ENCODE data around the gene SLC6A19.

The SLC6A19 gene

DNA sequence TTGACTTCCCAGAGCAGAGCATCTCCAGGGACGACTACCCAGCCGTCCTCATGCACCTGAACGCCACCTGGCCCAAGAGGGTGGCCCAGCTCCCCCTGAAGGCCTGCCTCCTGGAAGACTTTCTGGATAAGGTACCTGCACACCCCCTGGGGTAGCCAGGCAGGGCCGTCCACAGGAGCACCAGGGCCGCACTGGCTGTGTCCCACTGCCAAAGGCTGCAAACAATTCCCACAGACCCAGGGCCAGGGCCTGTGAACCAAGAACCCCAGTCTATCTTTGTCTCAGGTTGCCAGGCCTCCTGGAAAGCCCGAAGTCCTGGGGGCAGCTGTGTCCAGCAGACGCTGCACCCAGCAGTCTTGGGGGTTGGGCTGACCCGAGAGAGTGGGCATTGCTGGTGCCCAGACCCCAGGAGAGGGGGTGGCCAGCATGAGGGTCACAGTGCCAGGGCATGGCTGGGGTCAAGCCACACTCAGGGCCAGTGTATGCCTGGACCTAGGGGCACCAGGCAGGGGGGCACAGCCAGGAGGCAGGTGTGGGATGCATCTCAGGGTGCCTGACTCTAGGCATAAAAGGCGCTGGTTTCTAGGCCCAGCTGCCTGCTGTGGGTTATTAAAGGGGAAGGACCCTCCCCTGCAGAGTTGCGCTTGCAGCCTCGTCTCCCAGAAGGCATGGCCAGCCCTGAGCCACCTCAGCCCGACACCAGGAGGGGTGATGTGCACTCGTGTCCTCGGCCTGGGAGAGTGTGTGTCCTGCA is 41.5 kb downstream of the SLC6A19 start:
- DNase-seq (ENCODE audit: low spot score): no peak

DNA sequence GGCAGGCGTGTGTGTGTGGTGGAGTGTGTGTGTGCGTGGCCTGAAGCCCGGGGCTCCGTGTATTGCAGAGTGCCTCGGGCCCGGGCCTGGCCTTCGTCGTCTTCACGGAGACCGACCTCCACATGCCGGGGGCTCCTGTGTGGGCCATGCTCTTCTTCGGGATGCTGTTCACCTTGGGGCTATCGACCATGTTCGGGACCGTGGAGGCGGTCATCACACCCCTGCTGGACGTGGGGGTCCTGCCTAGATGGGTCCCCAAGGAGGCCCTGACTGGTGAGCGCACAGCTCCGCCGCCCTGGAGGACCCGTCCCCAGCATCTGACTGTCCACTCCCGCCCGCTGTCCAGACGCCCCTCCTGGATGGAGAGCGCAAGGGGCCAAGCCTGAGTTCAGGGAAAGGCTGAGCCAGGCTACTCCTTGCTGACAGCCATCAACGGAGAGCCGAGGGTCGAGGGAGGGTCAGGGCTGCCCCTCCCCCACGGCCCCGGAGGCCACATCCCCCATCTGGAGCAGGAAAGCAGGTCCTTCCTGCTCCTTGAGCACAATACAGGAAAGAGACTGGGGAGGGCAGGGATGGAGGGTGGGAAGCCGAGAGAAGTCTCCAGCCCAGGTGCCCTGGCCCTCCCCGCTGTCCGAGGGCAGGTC is 42.2 kb downstream of the SLC6A19 start:
- DNase-seq (ENCODE audit: low spot score): no peak

DNA sequence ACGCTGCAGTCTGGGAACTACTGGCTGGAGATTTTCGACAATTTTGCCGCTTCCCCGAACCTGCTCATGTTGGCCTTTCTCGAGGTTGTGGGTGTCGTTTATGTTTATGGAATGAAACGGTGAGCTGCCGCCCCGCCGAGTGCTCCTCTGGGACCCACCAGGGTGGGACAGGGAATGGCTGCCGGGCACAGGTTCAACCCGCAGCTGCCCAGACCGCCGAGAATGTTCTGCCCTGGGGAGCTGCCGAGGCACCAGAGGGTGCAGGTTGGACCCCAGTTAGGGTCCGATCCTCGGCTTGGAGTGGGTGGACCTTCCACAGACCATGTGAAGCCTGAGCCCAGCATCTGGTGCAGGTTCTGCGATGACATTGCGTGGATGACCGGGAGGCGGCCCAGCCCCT is 42.9 kb downstream of the SLC6A19 start:
- DNase-seq (ENCODE audit: low spot score): no peak

DNA sequence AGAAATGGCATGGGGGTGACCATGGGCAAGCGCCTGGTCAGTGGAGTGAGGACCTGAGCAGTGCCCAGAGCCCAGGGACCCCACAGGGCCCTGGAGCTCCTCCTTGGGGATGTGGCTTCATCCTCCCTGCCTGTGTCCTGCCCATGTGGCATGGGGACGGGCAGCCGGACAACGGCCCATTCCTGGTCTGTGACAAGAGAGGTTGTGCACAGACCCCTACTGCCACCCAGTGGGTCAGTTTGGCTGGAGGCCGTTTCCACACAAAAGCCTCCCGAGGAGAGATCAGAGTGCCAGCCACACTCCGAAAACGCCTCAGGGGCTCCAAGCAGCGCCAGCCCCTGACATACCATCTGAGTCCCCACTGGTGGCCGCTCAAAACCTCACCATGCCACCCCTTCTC is 43.6 kb downstream of the SLC6A19 start:
- DNase-seq (ENCODE audit: low spot score): no peak

DNA sequence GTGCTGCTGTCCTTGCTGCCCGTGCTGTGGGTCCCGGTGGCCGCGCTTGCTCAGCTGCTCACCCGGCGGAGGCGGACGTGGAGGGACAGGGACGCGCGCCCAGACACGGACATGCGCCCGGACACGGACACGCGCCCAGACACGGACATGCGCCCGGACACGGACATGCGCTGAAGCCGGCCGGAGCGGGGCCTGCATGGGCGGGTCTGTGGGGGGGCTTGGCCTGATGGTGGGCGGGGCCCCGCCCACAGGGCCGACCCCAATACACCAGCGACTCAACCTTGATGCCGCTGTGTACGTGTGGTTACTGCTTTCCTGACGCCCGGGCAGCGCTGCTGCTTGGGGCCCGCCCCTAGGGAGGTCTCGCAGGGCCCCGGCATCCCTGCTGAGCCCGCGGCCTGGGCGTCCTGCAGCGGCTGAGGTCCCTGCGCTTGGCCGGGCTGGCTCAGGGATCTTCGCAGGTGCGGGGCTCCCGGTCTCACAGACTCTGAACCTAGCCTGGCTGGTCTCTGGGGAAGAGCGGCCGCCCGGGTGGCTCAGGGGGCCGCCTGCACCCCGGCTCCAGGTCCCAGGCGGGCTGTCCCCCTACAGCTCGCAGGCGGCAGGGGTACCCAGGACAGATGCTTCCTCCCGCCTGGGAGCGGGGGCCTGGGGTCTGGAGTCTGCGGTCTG is 44.6 kb downstream of the SLC6A19 start:
- DNase-seq (ENCODE audit: low spot score): no peak

DNA sequence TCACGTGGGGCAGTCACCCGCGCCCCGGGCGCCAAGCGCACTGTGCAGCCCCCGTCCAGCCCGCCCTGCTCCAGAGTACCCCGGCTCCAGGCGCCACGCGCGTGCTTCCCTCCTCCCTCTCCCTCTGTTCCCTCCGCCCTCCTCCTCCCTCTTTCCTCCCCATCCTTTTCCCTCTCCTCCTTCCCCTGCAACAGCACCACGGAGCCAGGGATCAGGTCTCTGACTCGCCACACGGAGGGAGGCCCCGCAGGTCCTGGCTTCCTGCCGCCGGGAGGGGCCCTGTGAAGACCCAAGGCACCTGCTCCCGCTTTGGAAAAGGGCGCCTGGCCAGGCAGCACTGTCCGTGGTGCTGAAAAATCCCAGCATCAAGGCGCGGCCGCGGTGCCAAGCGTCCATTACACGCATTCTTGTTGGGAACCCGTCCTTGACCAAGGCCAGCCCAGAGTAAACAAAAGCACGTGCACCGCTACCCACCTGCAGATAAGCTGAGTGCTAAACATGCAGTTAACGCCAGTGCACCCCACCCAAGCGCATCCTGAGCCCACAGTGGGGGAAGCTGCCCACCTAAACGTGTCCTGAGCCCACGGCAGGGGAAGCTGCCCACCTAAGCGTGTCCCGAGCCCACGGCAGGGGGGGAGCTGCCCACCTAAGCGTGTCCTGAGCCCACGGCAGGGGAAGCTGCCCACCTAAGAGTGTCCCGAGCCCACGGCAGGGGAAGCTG is 45.5 kb downstream of the SLC6A19 start:
- DNase-seq (ENCODE audit: low spot score): no peak

DNA sequence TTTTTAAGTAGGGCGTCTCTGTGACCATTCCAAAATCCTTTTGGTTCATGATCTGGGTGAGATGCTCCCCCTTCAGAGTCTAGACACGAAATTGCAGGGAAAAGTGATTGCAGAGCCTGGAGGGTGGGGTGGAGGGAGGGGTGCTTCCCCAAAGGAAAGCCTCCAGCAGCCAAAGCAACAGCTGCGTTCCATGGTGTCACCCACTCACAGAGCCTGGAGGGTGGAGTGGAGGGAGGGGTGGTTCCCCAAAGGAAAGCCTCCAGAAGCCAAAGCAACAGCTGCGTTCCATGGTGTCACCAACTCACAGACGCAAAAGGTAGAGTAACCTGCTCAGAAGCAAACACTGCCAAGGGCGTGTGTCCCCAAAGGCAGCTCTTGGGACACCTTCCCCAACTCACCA is 46.4 kb downstream of the SLC6A19 start:
- no peak for DNase-seq (ENCODE audit: low spot score)

DNA sequence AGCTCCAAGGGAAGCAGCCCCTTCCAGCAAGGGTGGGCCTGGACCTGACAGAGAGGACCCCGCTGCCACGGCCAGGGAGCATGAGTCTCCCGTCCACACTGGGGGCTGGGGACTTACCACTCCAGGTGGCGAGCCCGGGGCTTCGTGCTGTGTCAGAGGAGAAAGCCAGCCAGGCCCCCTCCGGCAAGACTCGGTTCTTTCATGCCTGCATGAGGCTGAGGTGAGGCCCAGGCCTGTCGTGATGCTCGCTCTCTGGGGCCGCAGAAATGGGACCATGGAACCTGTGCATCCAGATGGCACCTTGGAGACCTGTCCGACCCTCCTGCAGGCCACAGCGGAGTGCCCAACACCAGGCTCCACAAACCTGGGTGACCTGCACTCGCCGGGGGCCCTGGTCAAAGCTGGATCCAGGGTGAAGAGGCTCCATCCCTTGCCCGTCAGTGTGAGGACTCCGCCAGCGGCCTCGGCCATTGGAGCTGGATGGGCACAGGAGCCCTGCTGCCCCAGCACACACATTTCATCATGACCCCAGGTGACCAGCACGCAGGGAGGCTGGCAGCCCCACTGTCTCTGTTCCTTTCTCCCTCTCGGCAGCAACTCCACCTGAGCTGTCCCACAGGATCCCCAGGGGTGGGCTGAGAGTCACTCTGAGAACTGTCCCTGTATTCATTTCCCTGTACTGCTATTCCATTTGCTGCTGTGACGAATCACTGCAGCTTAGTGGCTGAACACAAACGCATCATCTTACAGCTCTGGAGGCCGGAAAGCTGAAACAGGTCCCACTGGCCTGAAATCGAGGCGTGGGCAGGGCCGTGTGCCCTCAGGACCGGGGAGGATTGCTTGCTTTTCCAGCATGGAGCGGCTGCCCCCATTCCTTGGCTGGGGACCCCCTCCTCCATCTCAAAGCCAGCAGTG is 48.2 kb downstream of the SLC6A19 start:
- no peak for DNase-seq (ENCODE audit: low spot score)

DNA sequence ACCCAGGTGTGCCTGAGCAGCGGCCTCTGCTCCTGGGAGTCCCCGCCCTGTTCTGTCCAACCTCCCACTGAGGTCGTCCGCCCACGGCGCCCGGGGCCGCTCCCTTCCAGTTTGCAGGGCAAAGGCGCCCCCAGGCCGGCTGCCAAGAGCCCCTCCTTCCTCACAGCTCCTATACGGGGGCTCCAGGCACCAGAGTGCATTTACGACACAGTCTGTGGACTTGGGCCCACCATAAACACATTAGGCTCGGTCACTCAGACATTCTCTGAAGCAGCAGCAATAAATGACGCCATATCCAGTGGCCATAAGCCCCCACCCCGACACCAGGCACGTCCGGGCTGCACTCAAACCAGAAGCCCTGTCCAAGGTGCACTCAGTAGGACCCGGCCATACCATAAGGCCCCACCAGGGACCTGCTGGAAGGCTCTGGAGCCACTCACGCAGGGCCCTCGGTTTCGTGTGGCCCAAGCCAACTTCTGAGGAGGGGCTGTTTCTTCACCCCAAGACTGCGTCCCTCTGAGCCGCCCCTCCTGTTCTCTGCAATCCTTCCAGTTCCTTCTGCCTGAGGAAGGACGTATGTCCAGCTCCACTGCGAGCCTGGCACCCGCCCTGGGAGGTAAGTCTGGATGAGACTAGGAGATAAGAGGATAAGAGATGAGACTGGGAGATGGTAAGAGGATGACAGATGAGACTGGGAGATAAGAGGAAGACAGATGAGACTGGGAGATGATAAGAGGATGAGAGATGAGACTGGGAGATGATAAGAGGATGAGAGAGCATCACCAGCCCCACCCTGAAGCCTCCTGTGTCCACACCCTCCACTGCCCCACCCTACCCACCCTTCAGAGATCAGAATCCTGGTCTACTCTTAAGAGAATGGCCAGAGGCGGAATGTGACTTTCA is 50.5 kb downstream of the SLC6A19 start:
- DNase-seq (ENCODE audit: low spot score): no peak

DNA sequence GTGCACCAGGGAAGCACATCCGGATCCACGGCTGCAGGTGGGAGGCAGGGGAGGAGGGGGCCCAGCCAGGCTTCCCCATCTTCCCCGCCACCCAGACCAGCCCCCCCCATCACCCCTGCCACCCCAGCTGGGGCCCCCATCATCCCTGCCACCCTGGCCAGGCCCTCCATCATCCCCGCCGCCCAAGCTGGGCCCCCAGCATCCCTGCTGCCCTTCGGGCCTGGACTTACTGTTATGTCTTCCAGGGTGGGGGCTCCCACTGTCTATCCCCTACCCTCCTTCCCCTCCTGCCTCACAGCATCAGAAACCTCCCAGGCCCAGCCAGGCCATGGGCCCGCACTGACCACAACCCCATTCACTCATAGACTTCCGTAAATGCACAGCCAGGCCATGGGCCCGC is 51.3 kb downstream of the SLC6A19 start:
- DNase-seq (ENCODE audit: low spot score): no peak

DNA sequence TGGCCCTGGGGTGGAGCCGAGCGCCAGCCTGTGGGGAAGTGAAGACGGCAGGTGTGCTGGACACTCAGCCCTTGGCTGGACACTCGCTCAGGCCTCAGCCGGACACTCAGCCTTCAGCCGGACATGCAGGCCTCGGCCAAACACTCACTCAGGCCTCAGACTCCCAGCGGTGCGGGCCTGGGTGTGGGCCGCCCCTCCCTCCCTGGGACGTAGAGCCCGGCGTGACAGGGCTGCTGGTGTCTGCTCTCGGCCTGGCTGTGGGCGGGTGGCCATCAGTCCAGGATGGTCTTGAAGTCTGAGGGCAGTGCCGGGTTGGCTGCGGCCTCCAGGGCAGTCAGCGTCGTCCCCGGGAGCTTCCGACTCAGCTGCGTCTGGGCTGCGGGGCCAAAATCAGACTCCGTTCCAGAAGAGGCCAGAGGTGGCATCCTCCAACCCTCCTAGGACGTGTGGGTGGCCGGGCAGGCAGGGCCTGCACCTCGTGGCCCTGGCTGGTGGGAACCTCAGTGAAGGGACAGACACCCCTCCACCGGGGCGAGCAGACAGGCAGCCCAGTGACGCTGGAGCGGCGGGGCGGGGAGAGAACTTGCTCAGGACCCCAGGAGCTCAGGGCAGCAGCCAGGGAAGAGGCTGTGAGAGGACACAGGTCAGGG is 52.2 kb downstream of the SLC6A19 start:
- no peak for DNase-seq (ENCODE audit: low spot score)

DNA sequence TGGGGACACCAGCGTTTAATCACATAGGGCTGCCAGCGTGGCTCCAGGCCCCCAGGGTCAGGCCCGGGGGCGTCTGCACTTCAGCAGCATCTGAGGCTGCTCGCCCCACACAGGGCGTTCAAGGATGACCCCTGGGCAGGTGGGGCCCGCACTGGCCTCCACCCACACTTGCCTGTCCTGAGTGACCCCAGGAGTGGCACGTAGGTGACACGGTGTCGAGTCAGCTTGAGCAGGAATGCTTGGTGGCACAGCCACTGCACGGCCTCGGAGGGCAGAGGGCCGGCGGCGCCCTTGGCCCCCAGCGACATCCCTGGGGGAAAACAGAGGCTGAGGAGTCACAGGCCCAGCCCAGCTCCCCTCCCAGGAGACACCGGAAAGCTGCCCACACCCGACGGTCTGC is 52.8 kb downstream of the SLC6A19 start:
- no peak for DNase-seq (ENCODE audit: low spot score)

DNA sequence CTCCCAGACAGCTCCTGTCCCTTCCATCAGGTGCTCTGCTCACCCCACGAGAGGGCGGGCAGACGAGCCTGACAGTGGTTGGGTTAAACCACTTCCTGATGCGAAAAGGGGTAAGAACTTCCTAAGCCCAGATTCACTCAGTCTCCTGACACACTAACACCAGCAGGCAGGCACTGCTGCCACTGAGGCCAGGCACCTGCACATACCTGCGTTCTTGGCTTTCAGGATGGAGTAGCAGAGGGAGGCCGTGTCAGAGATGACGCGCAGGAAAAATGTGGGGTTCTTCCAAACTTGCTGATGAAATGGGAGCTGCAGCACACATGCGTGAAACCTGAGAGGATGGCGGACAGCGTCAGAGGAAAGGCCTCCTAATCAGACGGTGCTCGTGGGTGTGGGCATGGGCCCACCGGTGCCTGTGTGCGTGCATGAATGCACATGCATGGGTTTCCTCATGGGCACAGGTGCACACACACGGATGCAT is 53.7 kb downstream of the SLC6A19 start:
- DNase-seq (ENCODE audit: low spot score): no peak

DNA sequence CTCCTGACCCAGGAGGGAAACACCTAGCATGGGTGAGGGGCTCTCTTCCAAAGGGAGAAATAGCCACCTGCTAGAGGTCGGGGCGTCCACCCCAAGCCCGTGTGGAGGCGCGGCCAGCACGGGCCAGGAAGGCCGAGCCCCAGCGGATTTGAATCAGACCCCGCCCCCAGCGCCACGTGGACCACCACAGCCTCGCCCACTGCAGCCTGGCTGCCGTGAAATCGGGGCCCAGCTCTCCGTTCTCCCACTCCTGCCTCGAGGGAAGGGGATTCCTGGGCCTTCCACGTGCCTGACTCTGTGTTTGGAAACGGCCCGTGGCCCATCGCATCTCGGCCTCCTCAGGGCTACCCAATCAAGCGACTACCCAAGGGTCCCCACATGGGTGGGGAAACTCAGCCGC is 55.4 kb downstream of the SLC6A19 start:
- no peak for DNase-seq (ENCODE audit: low spot score)

DNA sequence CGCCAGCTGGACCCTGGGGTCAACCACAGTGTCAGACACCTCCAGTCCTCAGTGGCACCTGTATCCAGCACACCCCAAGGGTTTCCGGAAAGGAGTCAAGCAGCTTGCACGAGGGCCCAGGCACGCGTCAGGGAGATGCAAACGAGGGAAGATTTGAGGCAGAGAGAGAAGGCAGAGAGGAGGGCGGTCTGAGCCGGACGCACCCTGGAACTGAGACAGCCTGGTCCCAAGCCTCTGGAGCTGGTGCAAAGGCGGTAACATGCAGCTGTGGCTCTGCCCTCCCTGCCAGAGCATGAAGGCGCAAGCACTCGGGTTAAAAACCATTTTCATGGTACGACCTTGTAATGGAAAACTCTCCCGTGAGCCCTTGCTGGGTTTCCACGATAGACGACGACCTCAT is 56.0 kb downstream of the SLC6A19 start:
- no peak for DNase-seq (ENCODE audit: low spot score)

DNA sequence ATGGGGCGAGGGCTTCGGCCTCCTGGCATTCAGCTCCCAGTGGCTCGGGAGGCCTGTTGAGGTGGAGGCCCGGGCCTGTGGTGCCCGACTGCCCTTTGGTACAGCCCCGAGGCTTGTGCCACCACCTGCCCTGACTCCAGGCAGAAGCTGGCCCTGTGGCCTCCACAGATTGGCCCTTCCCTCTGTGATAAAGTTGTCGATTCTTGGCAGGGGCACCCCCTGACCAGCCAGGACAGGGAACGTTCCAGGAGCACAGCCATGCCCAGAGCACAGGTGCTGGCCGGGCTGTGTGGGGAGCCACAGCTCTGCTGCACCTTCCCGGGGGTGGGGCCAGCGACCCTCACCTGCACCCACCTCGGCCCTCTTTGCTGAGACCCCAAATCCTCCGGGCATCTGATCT is 56.4 kb downstream of the SLC6A19 start:
- DNase-seq (ENCODE audit: low spot score): no peak

DNA sequence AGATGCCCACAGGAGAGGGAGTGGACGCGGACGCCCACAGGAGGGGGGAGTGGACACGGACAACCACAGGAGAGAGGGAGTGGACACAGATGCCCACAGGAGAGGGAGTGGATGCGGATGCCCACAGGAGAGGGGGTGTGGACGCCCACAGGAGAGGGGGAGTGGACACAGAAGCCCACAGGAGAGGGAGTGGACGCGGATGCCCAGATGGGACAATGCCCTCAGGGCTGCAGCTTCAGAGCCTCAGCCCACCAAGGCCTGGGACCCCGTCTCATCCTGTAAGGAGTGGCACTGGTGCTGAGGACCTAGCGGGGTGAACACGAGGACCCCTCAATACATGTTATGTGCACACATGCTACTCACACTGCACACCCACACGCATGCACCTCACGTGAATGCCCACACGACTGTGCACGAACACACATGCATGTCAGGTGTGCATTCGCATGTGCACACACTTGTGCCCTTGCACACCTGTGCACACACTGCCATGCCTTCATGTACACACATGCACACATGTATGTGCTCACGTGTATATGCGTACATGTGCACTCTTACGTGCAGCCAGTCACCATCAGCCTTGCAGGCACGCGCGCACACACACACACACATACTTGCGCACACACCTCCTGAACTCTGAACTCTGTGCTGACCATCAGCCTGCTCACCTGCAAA is 58.5 kb downstream of the SLC6A19 start:
- no peak for DNase-seq (ENCODE audit: low spot score)

DNA sequence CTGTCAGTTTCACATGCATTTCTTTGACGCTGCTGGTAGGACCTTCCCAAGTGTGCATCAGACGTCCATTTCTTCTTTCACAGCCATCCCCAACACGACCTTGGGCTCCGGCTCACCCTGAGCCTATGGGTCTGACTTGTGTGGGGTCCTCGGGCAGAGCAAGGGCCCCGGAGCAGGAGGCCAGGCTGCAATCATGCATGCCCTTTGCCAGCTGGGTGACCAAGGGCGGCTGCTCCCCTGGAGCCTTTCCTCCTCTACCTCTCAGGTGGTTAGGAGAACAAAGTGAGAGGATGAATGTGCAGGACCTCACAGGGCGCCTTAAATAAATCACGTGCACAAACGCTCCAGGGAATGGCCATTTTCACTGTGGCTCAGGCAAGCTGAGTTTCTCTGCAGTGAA is 60.2 kb downstream of the SLC6A19 start:
- no peak for DNase-seq (ENCODE audit: low spot score)

DNA sequence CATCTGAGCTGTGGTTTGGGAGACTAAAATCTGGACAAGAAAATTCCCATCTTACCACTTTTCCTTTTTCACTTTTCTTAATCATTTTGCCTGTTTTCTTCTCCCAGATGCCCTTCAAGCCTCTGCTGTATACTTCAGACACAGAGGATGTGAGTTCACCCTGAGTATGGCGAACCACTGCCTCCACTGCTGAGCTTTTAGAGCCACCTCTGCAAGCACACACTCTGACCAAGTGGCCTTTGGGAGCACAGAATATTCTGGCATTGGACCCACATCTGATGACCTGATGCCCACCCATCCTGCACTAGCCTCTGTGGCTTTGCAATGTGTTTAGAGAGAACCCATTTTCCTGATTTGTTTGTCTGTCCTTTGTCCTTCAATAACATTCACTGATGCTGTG is 61.0 kb downstream of the SLC6A19 start:
- DNase-seq (ENCODE audit: low spot score): no peak
